GM18861 (cell line): Measurements from ENCODE around the gene HHIPL1.

Experiments used
- ATAC-seq: cut with Tn5 transposase; IDR thresholded peaks from one replicate; pipeline ENCODE4 v1.9.1; 2021; ENCODE audit not compliant: unreplicated experiment

The HHIPL1 gene

DNA sequence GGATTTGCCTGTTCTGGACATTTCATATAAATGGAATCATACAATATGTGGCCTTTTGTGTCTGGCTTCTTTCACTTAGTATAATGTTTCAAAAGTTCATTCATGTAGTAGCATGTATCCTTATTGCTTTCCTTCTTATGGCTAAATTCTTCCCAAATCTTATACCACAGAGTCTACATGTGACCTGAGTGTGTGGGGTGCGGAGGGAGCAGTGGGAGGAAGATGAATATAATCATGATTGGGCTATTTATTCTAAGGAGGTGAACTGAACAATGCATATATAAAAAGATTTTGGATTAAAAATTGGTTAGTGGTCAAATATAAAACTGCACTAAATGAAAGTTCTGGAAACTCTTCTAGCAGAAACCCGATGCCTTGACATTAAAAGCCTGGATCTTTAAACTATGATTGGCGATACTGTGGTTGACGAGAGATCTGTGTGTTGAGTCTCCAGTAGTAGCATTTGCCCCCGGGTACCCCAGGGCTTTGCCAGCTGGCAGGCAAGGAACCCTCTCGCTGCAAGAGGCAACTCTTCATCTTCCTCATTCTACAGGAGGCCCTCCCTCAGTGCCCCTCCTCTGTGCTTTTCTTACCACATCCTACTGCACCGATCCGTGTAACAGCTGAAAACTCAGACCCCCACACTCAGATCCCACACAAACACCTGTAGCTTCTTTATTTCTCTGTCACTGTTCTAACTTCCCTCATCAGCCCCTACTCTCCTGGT, 41.8 kb downstream of the HHIPL1 start:
- no peak for ATAC-seq

DNA sequence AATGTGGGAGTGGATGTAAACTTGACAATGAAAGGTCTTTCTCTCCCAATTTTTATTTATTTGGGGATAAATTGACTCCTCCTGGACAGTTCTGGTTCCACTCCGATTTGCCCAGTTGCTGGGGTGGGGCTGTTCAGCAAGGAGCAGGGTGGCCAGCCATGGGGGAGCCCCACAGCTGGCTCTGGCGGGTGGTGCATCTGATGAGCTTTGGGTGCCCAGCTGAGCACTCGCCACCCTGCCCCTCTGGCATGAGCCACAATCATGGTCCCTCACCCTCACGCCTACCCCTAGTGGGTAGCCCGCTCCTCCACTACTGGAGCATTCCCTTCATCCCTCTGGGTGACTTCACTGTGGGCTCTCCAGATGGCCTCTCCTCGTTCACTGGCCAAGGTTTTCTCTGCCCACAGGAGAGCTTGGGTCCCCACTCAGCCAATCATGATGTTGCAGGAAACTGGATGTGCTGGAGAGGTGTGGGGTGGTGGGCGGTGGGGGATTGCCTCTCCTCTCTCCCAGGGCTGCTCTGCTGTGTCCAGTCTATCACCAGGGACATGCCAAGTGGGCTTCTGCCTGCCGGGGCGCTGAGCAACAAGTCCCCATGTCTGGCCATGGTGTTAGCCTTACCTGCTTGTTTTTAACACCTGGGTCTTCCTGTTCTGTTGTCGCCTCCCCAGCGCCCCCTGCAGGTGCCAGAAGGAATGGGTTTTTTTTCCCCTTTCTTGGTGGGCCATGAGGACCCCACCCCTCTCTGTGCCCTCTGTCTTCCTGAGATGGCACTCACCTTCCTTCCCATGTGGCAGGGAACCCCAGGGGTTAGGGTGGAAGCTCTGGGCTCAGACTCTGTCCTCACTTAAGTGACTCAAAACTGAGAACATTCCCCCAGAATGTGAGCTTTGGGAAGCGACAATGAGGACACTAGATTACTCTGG, 42.6 kb downstream of the HHIPL1 start:
- ATAC-seq: no peak

DNA sequence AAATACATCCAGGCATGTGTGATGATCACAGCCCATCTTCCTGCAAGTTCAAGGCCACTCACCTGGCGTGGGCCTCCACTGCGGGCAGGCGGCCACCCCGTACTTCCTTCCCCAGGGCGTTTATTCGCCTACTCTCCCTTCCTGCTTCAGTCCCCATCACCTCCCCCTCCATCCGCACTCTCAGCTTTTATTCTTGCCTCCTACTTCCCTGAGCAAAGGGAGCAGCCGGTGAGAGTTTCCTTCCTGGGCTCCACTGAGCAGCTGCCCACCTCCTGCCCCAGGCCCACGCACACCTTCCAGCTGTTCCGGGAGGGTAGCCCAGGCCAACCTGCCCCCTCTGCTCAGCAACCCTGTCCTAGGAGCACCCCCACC, 43.3 kb downstream of the HHIPL1 start:
- ATAC-seq: no peak

DNA sequence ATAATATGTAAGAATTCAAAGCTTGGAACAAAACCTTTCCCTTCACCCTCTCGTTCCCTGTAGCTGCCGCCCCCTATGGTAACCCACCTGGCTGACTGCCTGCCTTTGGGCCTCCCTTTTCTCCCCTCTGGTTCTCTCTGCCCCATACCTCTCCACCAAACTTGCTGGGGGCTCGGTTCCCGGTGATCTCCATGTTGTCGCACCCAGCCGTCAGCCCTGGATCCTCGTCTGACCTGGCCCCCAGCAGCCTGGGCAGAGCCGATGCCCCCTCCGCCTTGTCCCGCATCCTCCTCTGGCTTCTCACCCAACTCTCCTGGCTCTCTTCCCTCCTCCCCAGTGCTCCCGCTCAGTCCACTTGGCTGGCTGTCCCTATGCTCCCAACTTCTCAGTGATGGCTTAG, 43.7 kb downstream of the HHIPL1 start:
- ATAC-seq: no peak

DNA sequence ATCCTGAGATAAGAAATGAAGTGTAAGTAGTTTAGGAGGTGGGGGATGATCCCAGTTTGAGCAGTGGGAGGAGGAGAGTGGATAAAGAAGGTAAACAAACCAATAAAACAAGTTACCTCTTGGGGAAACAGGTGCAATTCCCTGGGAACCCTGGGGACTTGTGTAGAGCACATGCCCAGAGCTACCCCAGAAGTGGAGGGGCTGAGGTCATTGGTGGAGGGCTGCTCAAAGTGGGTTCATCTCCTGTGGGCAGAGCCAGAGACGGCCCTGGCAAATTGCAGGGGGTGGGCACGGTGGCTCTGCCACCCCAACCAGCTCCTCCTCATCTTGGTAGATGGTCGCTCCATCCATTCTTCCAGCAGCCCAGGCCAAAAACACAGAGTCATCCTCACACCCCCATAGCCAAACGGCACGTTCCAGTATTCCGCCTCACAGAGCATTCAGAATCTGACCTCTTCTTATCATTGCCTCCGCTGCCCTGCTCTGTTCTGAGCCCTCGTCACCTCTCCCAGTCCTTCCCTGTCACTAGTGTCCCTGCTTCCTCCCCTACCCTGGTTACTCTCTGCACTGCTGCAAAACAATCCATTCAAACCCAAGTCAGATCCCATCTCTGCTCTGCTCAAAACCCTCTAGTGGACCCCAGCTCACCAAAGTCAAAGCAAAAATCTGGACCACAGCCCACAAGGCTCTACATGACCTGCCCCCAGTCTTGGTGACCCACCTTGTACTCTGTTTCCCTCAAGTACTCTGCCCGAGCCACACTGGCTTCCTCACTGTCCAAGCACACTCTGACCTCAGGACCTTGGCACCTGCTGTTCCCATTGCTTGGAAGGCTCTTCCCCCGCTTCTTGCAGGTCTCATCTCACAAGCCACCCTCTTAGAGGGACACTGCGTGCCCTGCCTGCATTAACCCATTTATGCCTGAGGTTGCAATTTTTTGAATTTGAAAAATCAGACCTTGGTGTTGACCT, 44.6 kb downstream of the HHIPL1 start:
- no peak for ATAC-seq

DNA sequence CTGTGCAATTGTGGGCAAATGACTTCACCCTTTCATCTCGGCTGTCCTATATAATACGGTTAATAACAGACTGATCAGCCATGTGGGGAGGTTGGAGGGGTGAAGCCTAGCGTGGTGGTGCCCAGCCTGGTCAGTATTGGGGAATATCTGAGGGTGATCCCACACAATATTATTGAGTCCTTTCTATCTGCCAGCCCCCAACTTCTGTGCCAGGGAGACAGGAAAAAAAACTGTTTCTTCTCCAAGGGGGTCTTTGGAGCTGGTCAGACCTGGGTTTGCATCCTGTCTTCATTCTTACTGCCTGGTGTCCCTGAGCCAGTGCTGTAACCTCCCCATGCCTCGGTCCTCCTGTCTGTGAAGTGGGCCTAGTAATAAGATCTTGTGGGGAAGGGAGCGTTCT, 45.7 kb downstream of the HHIPL1 start:
- no peak for ATAC-seq

DNA sequence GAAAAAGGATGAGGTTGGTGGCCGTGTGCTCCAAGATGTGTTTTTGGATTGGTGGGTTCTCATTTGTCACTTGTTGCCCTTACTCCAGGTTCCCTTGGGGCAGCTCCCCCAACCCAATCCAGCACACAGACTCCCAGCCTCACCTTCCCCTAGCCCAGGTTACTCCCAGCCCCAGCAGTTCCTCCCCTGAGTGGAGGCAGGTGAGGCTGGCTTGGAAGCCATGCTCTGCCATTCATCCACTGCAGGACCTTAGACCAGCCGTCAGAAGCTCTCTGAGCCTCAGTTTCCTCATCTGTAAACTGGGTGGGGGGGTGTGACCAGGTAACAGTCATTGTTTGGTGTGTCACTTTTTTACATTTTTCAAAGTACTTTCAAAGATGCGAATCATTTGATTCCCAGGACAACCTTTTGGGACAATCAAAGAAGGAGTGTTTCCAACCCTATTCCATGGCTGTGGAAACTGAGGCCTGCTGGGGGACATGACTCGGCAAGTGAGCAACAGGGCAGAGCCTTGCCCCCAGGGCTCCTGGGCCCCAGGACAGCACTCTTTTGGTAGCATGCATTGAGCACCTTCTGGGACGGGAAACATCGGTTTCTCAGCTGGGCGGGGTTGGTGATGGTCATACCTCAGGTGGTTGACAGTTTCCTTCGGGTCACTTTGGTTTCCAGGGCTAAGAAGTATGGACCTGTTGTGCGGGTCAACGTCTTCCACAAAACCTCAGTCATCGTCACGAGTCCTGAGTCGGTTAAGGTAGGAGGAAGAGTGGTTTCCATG, 46.4 kb downstream of the HHIPL1 start:
- no peak for ATAC-seq

DNA sequence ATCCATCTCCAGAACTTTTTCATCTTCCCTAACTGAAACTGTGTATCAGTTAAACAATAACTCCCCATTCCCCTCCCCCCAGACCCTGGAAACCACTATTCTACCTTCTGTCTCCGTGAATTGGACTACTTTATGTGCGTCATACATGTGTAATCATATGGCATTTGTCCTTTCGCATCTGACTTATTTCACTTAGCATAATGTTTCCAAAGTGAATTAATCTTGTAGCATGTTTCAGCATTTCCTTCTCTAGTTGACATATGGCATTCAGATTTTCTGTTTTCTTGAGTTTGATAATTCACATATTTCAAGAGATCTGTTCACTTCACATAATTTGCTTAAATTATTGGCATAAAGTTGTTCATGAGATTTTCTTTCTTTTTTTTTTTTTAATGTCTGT, 49.0 kb downstream of the HHIPL1 start:
- ATAC-seq: no peak

DNA sequence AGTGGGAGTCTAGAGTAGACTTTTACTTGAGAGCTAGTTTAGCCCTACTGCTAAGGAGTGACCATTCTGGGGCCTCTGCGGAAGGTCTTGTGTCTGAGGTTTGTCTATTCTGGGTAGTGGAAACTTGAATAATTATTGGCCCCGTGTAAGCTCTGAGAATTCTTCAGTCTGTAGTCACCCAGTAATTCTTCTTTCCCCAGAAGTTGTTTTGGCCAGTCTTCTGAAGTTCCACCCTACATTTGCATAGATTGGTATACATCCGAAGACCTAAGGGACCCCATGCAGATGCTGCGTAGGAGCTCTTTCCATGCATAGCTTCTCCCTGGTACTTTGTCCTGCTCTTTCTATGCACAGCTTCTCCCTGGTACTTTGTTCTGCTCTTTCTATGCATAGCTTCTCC, 52.0 kb downstream of the HHIPL1 start:
- no peak for ATAC-seq

DNA sequence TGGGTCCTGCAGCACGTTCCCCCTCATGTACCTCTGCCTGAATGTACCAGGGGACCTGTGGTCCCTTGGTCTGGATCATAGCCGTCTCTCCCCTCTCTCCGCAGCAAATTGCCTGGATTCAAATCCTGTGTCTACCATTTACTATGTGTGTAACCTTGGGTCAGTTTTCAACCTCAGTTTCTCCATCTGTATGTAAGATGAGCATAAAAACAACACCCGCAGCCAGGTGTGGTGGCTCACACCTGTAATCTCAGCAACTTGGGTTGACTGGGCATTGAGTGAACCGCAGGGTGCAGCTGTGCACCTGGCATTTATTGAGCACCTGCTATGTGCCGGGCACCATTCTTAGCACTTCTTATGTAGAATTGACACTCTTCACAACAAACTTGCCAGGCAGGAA, 53.3 kb downstream of the HHIPL1 start:
- ATAC-seq: no peak

DNA sequence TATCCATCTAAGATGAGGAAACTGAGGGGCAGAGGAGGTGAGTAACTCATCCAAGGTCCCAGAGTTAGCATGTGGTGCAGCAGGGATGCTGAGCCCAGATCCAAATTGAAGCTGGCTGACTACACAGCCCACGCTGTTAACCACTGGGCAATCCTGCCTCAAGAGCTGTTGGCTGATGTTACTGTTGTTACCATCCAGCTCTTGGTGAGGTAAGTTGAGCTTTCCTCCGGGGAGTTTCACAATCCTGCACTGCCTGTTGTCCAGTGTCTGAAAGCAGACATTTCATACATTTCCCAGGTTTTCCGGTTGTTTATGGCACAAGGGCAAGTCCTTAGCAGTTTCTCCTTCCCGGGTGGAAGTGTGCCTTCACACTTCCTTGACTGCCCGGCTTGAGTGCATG, 53.7 kb downstream of the HHIPL1 start:
- no peak for ATAC-seq

DNA sequence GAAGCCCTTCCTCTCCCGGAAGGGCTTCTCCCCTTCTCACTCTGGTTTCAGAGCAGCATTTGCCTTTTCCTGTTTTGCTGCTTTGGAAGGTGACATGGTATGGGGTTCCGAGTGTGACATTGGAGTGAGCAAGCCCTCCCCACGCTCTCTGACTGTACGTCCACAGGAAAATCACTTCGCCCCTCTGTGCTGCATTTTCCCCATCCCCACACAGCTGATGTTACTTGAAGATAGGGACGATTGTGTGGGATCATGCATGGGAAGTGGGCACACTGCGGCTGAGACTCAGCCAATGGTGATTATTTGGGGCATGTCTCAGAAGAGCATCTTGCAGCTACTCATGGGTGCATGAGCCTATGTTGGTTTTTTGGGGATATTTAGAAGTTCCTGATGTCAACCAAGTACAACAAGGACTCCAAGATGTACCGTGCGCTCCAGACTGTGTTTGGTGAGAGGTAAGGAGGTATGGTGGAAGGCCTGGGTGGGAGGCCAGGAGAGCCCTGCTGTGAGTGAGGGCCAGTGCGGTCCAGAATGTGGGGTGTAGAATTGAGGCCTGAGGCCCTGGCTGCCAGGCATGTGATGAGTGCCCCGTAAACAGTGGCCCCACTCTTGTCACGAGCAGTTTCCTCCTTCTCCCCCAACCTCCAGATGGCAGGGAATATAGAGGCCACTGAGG, 54.3 kb downstream of the HHIPL1 start:
- ATAC-seq: no peak

DNA sequence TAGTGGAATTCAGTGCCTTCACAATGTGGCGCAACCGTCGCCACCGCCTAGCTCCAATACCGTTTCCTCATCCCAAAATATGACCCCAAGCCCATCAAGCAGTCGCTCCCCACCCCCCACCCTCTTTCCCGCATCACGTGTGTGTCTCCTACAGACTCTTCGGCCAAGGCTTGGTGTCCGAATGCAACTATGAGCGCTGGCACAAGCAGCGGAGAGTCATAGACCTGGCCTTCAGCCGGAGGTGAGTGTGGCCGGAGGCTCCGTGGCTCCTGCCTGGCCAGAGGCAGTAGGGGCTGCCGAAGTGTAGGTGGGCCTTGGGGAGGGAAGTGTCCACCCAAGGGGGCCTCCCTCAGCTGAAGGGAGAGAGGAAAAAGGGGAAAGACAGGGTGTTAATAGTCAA, 54.9 kb downstream of the HHIPL1 start:
- no peak for ATAC-seq

DNA sequence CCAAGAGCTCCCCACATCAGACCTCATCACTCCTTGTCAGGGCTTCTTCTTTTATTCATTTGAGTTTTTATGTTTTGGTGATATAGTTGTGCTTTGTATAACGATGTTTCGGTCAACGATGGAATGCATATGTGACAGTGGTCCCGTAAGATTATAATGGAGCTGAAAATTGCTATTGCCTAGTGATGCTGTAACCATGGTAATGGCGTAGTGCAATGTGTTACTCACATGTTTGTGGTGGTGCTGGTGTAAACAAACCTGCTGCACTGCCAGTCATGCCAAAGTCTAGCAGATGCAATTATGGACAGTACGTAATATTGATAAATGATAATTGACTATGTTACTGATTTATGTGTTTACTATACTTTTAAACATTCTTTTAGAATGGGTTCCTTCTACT, 55.5 kb downstream of the HHIPL1 start:
- no peak for ATAC-seq

DNA sequence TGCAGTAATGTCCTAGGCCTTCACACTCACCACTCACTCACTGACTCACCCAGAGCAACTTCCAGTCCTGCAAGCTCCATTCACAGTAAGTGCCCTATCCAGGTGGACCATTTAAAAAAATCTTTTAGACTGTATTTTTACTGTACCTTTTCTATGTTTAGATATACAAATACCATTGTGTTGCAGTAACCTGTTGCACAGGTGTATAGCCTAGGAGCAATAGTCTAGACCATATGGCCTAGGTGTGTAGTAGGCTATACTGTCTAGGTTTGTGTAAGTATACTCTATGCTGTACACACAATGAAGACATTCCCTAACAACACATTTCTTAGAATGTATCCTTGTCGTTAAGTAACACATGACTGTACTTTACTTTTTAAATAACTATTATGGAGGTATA, 56.3 kb downstream of the HHIPL1 start:
- no peak for ATAC-seq

DNA sequence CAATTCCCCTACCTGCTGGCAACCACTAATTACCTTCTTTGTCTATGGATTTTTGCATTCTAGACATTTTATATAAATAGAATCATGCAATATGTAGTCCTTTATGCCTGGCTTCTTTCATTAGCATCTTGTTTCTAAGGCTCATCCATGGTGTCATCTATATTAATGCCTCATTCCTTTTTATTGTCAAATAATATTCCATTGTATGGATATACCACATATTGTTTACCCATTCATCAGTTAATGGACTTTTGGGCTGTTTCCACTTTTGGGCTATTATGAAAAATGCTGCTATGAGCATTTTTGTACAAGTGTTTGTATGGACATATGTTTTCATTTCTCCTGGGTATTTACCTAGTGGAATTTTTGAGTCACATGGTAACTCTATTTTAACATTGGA, 57.2 kb downstream of the HHIPL1 start:
- ATAC-seq: no peak

DNA sequence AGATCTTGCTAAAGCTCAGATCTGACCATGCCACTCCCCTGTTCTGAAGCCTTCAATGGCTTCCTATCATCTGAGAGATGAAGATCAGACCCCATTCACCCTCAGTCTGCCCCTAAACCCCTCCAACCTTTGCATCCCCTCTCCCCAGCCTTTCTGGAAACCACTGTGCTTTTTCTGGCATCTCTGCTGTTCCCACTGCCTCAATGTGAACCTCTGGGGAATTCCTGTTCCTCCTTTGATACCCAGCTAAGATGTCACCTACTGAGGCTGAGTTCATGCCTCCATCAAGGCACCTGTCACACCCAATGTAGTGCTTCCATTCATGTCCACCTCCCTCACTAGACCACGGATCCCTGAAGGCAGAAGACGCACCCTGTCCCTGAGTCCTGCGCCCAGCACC, 58.5 kb downstream of the HHIPL1 start:
- no peak for ATAC-seq

DNA sequence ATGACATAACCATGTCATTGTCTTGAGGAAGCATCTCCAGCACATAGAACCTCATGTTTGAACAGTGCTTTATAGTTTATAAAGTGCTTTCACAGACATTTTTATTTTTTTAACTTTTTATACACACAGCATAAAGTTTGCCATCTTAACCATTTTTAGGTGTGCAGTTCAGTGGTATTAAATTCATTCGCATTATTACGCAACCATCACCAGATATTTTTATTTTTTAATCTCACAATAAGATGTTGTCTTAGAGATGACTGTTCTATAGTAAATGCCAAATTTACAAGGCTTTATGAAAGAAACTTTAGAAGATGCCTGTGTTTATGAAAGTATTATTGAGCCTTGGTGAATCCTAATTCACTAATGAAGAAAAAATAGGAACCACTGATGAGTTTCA, 59.1 kb downstream of the HHIPL1 start:
- ATAC-seq: no peak

DNA sequence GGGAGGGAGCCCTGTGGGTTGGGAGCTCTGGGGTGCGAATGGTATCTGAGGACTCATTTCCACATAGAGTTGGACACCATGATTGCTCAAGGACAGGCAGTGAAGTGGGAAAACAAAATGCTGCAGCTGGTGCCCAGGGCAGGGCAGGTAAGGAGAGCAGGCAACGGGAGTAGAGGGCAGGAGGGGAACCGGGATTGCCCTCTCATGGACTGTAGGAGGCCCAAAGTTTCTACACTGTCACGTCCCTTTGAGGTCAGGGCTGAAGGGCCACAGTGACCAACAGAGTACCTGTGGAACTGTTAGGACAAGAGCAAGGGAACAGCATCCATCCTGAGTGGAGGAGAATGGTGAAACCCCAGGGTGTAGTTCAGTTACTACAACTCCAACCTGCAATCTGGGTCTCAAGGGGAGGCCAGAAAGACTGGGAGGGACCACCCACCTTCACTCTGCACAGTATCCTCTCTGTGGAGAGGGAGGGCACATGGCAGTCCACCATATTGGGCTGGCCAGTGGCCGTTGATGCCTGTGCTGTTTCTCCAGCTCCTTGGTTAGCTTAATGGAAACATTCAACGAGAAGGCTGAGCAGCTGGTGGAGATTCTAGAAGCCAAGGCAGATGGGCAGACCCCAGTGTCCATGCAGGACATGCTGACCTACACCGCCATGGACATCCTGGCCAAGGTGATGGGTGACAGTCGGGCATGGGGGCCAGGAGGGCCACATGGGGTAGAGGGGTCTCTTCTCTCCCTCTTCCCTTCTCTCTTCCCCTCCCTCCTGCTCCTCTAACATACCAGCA, 61.4 kb downstream of the HHIPL1 start:
- ATAC-seq: no peak
